Pancreas (tissue), 10 donors: ENCODE data around the gene ARHGAP44. TPM values are rescaled to one million over a fixed set of nuclear protein-coding genes. Genes with fewer than 3 reads are reported as not detected.

ENCODE experiments used
- ATAC-seq, 4 donors: fragments of 200-7000 bp; cut with Tn5 transposase; one replicate each; pipeline versions ENCODE4 v1.8.0 to v1.9.1; 2020; ENCODE audit warnings: mild to moderate bottlenecking in 4 of 4, moderate library complexity in 4 of 4
- DNase-seq, 6 donors: peaks; one replicate each; pipeline ENCODE4 v3.0.0-alpha.2; 2020
- FAIRE-seq: peaks from 2 replicates; lab custom pipeline; 2012; peaks lifted over from hg19 to GRCh38; lab: Jason Lieb, UNC
- H3K27ac ChIP-seq, 4 donors: fragments of 200-600 bp; sonication (generic); 1 replicate in 3 of 4; 2 replicates in 1 of 4; pipeline versions ENCODE4 v1.5.0 to v1.8.0; 2020
- H3K27me3 ChIP-seq, 4 donors: fragments of 200-600 bp; one replicate each; pipeline ENCODE4 v1.8.0; 2021
- H3K36me3 ChIP-seq, 3 donors: fragments of 200-600 bp; sonication (generic) in 1 of 3; one replicate each; pipeline versions ENCODE4 v1.5.0 to v1.8.0; 2020 to 2021
- H3K4me1 ChIP-seq, 3 donors: fragments of 200-600 bp; one replicate each; pipeline ENCODE4 v1.8.0; 2021
- H3K4me3 ChIP-seq, 4 donors: fragments of 200-600 bp; sonication (generic) in 2 of 4; one replicate each; pipeline versions ENCODE4 v1.5.0 to v1.8.0; 2020 to 2021
- H3K9me3 ChIP-seq, 4 donors: fragments of 200-600 bp; one replicate each; pipeline ENCODE4 v1.8.0; 2021
- WGBS, 2 donors: extraction: QIAGEN DNeasy Blood & Tissue Kit; methylation state at CpG; one replicate each; pipeline ENCODE4 v1.1.7; 2013; 5-methylcytosine and 5-hydroxymethylcytosine counted together
- intact Hi-C, 3 donors: fragments of 100-400 bp; cut with DNase I; formaldehyde crosslinking; loops; one replicate each; pipeline versions ENCODE4 v1.11.1 to v1.14.2; 2022
- polyA plus RNA-seq, 2 donors: library from polyadenylated mRNA; stranded (reverse); fragments of 200-250 nt; gene quantifications; one replicate each; pipeline ENCODE4 v1.2.3, GENCODE V29; 2013
- total RNA-seq, 6 donors: library from RNA; stranded (reverse); fragmentation: NEBNext Ultra II Directional in 4 of 6; extraction: Animal tissue kit (Norgen Biotek cat#: 25700) in 4 of 6; gene quantifications; one replicate each; pipeline versions ENCODE4 v1.2.1 to v1.2.4, GENCODE V29; 2021 to 2023
- TF ChIP-seq, protein P1 (sequence below), 4 donors: fragments of 200-600 bp; sonication (generic) in 3 of 4; IDR thresholded peaks; one replicate each; pipeline versions ENCODE4 v1.5.0 to v1.8.0; 2021; ENCODE audit warnings: antibody characterized with exemption in 4 of 4
- donor health status: healthy with polysubstance abuse.
- donor health status: DM: no; HTN: no; CAD: no; lungs with moderate emphysema.
- donor health status: DM: no; HTN: no; CAD: no.
- donor health status: control.
- donor health status: control.
- donor health status: Bipolar disorder and iron deficiency.
- donor health status: DM: yes; HTN: yes; CAD: no.
- donor health status: DM: no; HTN: no; CAD: no.
- donor health status: DM: no; HTN: no; CAD: no.
- donor health status: DM: yes; HTN: yes; CAD: no.

Gene ARHGAP44
- total and polyA plus RNA-seq, 8 donors, result 3.4 to 7.5 (median 4.4) TPM

DNA sequence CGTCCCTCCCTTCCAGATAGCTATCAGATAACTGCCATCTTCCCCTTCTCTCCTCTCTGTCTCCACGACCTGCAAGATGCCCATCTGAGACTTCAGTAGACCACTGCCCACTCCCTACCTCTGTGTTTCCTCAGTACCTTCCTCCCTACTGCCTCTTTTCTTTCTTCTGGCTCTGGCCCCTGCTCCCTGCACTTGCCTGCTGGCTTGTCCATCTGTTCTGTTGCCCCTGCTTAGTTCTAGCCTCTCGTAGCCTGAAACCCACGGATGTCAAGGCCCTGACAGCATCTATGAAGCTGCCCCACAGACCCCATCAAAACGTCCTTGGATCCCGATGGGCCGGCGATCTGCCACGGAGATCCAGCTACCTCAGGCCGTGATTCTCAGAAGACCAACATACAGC is 175.5 kb downstream of the ARHGAP44 start:
- Histone ChIP-seq H3K4me1 (no peaks in the 10 kb centered on the region), H3K27me3 (no peaks in the 10 kb centered on the region), H3K27ac (no peak overlapping the region), H3K9me3 (no peaks in the 10 kb centered on the region), H3K36me3 (no peaks in the 10 kb centered on the region), H3K4me3 (no peak overlapping the region)
- 76 to 93% methylated on average over 10 of the region's 10 CpGs for WGBS, 2 donors
- intact Hi-C loops, result no loop called here
- DNase-seq (no peak), FAIRE-seq (no peak), ATAC-seq (no peak)
- TF ChIP-seq, protein P1, sequence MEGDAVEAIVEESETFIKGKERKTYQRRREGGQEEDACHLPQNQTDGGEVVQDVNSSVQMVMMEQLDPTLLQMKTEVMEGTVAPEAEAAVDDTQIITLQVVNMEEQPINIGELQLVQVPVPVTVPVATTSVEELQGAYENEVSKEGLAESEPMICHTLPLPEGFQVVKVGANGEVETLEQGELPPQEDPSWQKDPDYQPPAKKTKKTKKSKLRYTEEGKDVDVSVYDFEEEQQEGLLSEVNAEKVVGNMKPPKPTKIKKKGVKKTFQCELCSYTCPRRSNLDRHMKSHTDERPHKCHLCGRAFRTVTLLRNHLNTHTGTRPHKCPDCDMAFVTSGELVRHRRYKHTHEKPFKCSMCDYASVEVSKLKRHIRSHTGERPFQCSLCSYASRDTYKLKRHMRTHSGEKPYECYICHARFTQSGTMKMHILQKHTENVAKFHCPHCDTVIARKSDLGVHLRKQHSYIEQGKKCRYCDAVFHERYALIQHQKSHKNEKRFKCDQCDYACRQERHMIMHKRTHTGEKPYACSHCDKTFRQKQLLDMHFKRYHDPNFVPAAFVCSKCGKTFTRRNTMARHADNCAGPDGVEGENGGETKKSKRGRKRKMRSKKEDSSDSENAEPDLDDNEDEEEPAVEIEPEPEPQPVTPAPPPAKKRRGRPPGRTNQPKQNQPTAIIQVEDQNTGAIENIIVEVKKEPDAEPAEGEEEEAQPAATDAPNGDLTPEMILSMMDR (IDR thresholded peaks at IDR 0.05), result no peak

DNA sequence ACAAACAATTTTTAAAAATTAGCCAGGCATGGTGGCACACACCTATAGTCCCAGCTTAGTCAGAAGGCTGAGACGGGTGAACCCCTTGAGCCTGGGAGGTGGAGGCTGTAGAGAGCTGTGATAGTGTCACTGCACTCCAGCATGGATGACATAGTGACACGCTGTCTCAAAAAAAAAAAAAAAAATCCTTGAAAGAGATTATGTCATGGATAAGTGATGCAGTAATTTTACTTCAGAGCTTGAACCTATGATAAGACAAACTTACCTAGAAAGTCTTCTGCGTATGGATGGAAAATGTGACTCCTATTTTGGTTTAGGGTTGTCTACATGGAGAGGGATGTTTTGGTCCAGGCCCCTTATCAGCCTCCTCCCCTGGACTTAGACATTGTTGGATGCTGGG is 176.7 kb downstream of the ARHGAP44 start:
- Histone ChIP-seq H3K27ac (no peak overlapping the region), H3K9me3 (no peaks in the 10 kb centered on the region), H3K36me3 (no peaks in the 10 kb centered on the region), H3K4me1 (no peaks in the 10 kb centered on the region), H3K4me3 (no peak overlapping the region), H3K27me3 (no peaks in the 10 kb centered on the region)
- FAIRE-seq (no peak), DNase-seq (no peak), ATAC-seq (no peak)
- TF ChIP-seq, protein P1 (IDR thresholded peaks at IDR 0.05), result no peak
- 74 to 96% methylated on average over 3 of the region's 3 CpGs for WGBS, 2 donors
- intact Hi-C loops, result no loop called here

DNA sequence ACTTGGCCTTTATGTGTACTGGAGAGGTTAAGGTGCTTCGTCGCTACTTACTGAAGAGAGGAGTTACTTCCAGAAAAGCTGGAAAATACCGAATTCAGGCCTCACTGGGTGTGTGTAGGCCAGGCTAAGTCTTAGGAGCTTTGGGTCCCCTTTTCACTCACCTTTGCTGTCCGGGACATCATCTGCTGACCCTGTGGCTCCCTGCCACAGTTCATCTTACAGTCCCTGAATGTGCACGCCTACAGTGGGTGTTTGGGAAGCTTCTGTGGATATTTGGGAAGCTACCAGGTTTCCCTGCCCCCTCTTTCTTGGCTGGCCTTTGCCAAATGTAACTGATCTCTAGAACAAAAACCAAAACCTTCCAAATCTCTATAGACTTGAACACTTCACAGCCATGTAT is 177.1 kb downstream of the ARHGAP44 start:
- no peaks in the 10 kb centered on the region for H3K27me3 ChIP-seq
- no peaks in the 10 kb centered on the region for H3K36me3 ChIP-seq
- no peaks in the 10 kb centered on the region for H3K4me1 ChIP-seq
- DNase-seq, result no peak
- no peaks in the 10 kb centered on the region for H3K9me3 ChIP-seq
- H3K4me3 ChIP-seq, result no peak overlapping the region
- 89 to 91% methylated on average over 5 of the region's 5 CpGs for WGBS, 2 donors
- intact Hi-C loops, result no loop called here
- no peak for ATAC-seq
- TF ChIP-seq, protein P1 (IDR thresholded peaks at IDR 0.05), result no peak
- FAIRE-seq, result no peak
- H3K27ac ChIP-seq, result no peak overlapping the region

DNA sequence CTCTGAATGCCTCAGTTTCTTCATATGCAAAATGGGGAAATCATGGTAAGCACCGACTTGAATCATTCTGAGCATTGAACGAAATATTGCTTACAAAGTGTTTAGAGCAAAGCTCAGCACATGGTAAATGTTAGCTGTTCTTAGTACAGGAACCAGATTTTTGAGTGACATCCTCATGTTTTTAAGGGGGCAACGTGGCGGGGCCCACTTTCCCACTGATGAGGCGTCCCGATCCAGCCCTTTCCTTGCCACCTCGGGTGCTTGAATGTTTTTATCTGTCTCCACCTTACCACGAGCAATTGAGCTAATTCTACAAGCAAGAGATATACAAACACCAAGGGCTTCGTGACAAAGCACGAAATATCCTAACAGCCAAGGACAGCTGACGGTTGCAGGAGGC is 178.7 kb downstream of the ARHGAP44 start:
- 78 to 90% methylated on average over 11 of the region's 11 CpGs for WGBS, 2 donors
- H3K9me3 ChIP-seq, result no peaks in the 10 kb centered on the region
- intact Hi-C loops, result no loop called here
- DNase-seq (no peak), ATAC-seq (no peak), FAIRE-seq (no peak)
- H3K36me3 ChIP-seq, result no peaks in the 10 kb centered on the region
- H3K4me3 ChIP-seq, result no peak overlapping the region
- H3K4me1 ChIP-seq, result no peaks in the 10 kb centered on the region
- no peak overlapping the region for H3K27ac ChIP-seq
- no peaks in the 10 kb centered on the region for H3K27me3 ChIP-seq
- TF ChIP-seq, protein P1 (IDR thresholded peaks at IDR 0.05), result no peak

DNA sequence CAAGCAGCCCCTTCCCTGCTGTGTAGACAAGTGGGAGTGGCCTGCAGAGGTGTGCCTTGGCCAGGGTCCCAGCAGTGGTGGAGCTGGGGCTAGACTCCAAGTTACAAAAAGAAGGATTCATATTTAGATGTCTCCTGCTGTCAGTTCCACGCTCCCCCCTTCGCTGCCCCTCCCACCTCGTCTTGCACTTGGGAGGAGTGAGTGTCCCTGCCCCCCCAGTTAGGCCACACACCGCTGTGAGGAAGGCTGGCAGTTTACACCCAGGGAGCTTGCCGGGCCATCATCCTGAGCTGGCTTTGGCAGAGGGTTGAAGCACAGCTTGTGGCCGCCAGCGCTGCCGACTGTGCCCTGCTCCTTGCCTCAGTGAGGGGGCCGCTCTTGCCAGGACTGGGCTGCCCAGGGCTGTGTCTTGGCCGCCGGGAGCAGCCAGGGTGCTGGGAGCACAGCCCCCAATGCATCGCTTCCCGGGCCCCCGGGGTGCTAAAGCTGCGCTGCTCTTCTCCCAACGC is 184.3 kb downstream of the ARHGAP44 start:
- Histone ChIP-seq H3K4me3 (peak overlapping the region in 2 of 4 donors; percentile 6 to 12), H3K36me3 (no peaks in the 10 kb centered on the region), H3K4me1 (no peaks in the 10 kb centered on the region), H3K27ac (no peak overlapping the region), H3K9me3 (no peaks in the 10 kb centered on the region), H3K27me3 (no peaks in the 10 kb centered on the region)
- no peak for DNase-seq
- ATAC-seq, result peak in 3 of 4 donors; percentile 11 to 34 (median 22)
- TF ChIP-seq, protein P1 (IDR thresholded peaks at IDR 0.05), result no peak
- FAIRE-seq, result no peak
- 18 to 19% methylated on average over 15 to 16 of the region's 16 CpGs for WGBS, 2 donors
- intact Hi-C loops, result no loop called here
